ENCODE measurements around the gene DGCR8.

Gene DGCR8

DNA sequence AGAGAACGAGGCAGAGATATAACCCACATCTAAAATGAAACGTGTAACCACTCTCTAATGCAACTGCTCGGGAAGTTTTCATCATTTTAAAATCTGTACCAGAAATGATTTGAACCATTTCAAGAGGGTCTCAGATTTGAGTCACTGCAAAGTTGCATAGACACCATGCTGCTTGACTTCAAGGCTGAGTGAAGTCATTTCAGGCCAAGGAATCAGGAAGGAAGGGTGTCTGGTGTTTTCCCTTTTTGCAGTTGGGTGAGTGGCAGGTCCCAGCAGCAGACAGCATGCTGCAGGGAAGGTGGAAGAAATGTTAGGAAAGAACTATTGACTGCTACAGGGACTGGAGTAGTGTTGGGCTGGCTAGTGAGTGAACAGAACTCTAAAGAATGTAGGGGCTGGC, 42.6 kb upstream of the DGCR8 start:
- Histone ChIP-seq H3K27ac (ENCODE audit: low read depth, low read length) (no peak overlapping the region), H3K9ac (ENCODE audit: low read length in 5 of 5) (no peak overlapping the region), H3K4me3 (ENCODE audit: low read depth in 1 of 5, low read length in 5 of 5) (no peak overlapping the region), H3K27me3 (ENCODE audit: control insufficient read depth in 5 of 5, insufficient read depth in 4 of 5, low read length in 5 of 5) (no peaks in the 10 kb centered on the region), H3K36me3 (ENCODE audit: control insufficient read depth in 5 of 5, insufficient read depth in 5 of 5, low read length in 5 of 5) (peaks cover 0 to 62% (median 41%) of the 10 kb centered on the region in 5 donors), H3K4me1 (ENCODE audit: control insufficient read depth in 5 of 5, insufficient read depth in 5 of 5, low read length in 5 of 5) (peaks cover 5 to 32% (median 28%) of the 10 kb centered on the region in 5 donors), H3K9me3 (ENCODE audit: control insufficient read depth in 5 of 5, low read length in 5 of 5) (no peaks in the 10 kb centered on the region)

- H3K27ac ChIP-seq (ENCODE audit: low read depth, low read length) = no peak overlapping the region
- H3K27me3 ChIP-seq (ENCODE audit: control insufficient read depth in 5 of 5, insufficient read depth in 4 of 5, low read length in 5 of 5) = no peaks in the 10 kb centered on the region
- peaks cover under 1 to 20% (median 16%) of the 10 kb centered on the region in 5 donors for H3K4me1 ChIP-seq (ENCODE audit: control insufficient read depth in 5 of 5, insufficient read depth in 5 of 5, low read length in 5 of 5)
- no peak overlapping the region for H3K9ac ChIP-seq (ENCODE audit: low read length in 5 of 5)
- no peak overlapping the region for H3K4me3 ChIP-seq (ENCODE audit: low read depth in 1 of 5, low read length in 5 of 5)
- no peaks in the 10 kb centered on the region for H3K9me3 ChIP-seq (ENCODE audit: control insufficient read depth in 5 of 5, low read length in 5 of 5)
- H3K36me3 ChIP-seq (ENCODE audit: control insufficient read depth in 5 of 5, insufficient read depth in 5 of 5, low read length in 5 of 5) = peaks cover 0 to 66% (median 49%) of the 10 kb centered on the region in 5 donors
Observed at GRCh38 chr22:20038574-20038973, 41.5 kb upstream of the DGCR8 start.

DNA sequence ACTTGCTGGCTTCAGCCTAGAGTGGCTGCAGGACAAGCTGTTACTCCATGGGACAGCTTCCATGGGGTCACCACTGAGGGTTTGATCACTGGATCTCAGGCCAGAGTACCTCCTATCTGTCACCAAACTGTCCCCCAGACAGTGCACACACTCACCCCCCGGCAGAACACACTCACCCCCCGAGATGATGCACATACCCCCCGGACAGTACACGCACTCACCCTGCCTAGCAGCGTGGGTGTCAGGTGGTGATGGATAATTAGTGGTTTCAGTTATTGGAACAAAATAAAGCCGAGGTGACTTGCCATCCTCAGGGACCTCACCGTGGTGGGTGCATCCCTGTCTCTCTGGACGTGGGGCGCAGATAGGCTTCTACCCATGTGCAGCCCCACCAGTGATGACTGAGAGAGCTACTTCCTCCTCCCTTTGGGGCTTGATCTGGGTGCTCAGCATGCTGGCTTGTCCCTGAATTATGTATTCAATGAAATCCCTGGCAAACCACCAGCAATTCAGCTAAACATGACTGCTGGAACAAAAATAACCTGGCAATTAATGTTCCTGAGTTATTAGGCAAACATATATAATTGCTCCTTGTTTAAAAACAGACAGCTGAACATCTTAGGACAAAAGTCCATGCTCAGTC, 40.2 kb upstream of the DGCR8 start:
- H3K27me3 ChIP-seq (ENCODE audit: control insufficient read depth in 5 of 5, insufficient read depth in 4 of 5, low read length in 5 of 5) = no peaks in the 10 kb centered on the region
- H3K9ac ChIP-seq (ENCODE audit: low read length in 5 of 5) = no peak overlapping the region
- peaks cover 0 to 8% (median 6%) of the 10 kb centered on the region in 5 donors for H3K4me1 ChIP-seq (ENCODE audit: control insufficient read depth in 5 of 5, insufficient read depth in 5 of 5, low read length in 5 of 5)
- no peak overlapping the region for H3K27ac ChIP-seq (ENCODE audit: low read depth, low read length)
- H3K4me3 ChIP-seq (ENCODE audit: low read depth in 1 of 5, low read length in 5 of 5) = no peak overlapping the region
- peaks cover 0 to 75% (median 60%) of the 10 kb centered on the region in 5 donors for H3K36me3 ChIP-seq (ENCODE audit: control insufficient read depth in 5 of 5, insufficient read depth in 5 of 5, low read length in 5 of 5)
- H3K9me3 ChIP-seq (ENCODE audit: control insufficient read depth in 5 of 5, low read length in 5 of 5) = no peaks in the 10 kb centered on the region

GRCh38 chr22:20040327-20041200, 39.5 kb upstream of the DGCR8 start:
- H3K4me1 ChIP-seq (ENCODE audit: control insufficient read depth in 5 of 5, insufficient read depth in 5 of 5, low read length in 5 of 5) = peaks cover 0 to under 1% (median 0%) of the 10 kb centered on the region in 5 donors
- no peaks in the 10 kb centered on the region for H3K9me3 ChIP-seq (ENCODE audit: control insufficient read depth in 5 of 5, low read length in 5 of 5)
- no peak overlapping the region for H3K9ac ChIP-seq (ENCODE audit: low read length in 5 of 5)
- H3K27me3 ChIP-seq (ENCODE audit: control insufficient read depth in 5 of 5, insufficient read depth in 4 of 5, low read length in 5 of 5) = no peaks in the 10 kb centered on the region
- no peak overlapping the region for H3K27ac ChIP-seq (ENCODE audit: low read depth, low read length)
- no peak overlapping the region for H3K4me3 ChIP-seq (ENCODE audit: low read depth in 1 of 5, low read length in 5 of 5)
- peaks cover 0 to 79% (median 61%) of the 10 kb centered on the region in 5 donors for H3K36me3 ChIP-seq (ENCODE audit: control insufficient read depth in 5 of 5, insufficient read depth in 5 of 5, low read length in 5 of 5)

DNA sequence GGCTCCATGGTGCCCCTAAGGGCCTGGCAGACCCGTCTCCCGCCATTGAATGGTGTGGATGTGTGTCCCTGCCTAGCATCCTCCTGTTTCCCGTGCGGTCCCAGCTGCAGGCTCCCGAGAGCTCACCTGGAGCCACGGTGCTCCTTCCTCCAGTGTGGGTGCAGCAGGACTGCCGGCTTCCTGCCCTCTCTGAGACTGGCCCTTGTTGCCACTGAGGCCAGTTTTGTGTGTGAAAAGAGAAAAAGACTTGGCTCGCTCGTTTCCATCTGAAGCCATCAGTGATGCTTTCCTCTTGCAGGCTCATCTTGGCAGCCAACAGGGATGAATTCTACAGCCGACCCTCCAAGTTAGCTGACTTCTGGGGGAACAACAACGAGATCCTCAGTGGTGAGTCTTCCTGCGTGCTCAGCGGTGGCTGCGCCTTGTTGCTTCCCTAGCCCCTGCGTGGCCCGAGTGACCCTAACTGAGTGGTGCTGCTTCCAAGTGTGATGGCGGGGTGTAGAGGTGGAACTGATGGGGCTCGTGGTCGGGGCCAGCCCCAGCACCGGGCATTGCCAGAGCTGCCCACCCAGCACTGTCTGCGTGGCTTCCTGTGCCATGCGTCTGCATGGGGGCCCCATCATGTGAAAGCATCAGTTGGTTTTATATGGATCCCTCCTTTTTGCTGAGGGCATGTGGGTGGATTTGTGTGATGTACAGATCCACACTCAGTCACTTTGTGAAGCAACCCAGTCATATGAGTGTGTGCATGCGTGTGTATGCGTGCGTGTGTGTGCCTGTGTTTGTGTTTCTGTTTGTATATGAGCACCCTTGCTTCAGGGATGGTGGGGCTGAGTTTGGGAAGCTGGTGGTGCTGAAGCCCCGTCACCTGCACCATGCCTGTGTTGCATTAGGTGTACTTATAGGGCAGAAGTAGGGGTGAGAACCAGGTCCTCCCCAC, 36.7 kb upstream of the DGCR8 start:
- Histone ChIP-seq H3K9ac (ENCODE audit: low read length in 5 of 5) (no peak overlapping the region), H3K27me3 (ENCODE audit: control insufficient read depth in 5 of 5, insufficient read depth in 4 of 5, low read length in 5 of 5) (no peaks in the 10 kb centered on the region), H3K36me3 (ENCODE audit: control insufficient read depth in 5 of 5, insufficient read depth in 5 of 5, low read length in 5 of 5) (peaks cover 0 to 81% (median 47%) of the 10 kb centered on the region in 5 donors), H3K4me3 (ENCODE audit: low read depth in 1 of 5, low read length in 5 of 5) (no peak overlapping the region), H3K4me1 (ENCODE audit: control insufficient read depth in 5 of 5, insufficient read depth in 5 of 5, low read length in 5 of 5) (peaks cover 0 to 12% (median 5%) of the 10 kb centered on the region in 5 donors), H3K27ac (ENCODE audit: low read depth, low read length) (no peak overlapping the region), H3K9me3 (ENCODE audit: control insufficient read depth in 5 of 5, low read length in 5 of 5) (no peaks in the 10 kb centered on the region)

DNA sequence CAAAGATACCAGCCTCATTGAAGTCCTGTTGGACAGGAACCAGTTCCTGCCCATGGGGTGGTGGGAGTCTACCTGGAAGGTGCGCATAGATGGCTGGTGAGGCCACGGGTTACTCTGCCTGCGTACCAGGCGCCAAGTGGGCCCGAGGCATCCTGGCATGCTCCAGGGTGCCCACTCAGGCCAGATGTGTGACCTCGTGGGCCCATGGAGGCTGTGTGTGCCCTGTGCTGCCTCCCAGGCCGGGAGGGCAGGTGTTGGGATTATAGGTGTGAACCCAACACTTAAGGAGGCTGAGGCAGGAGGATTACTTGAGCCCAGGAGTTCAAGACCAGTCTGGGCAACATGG, 36.1 kb upstream of the DGCR8 start:
- Histone ChIP-seq H3K9ac (ENCODE audit: low read length in 5 of 5) (no peak overlapping the region), H3K4me1 (ENCODE audit: control insufficient read depth in 5 of 5, insufficient read depth in 5 of 5, low read length in 5 of 5) (peaks cover 0 to 12% (median 5%) of the 10 kb centered on the region in 5 donors), H3K36me3 (ENCODE audit: control insufficient read depth in 5 of 5, insufficient read depth in 5 of 5, low read length in 5 of 5) (peaks cover 0 to 76% (median 43%) of the 10 kb centered on the region in 5 donors), H3K27ac (ENCODE audit: low read depth, low read length) (no peak overlapping the region), H3K27me3 (ENCODE audit: control insufficient read depth in 5 of 5, insufficient read depth in 4 of 5, low read length in 5 of 5) (no peaks in the 10 kb centered on the region), H3K4me3 (ENCODE audit: low read depth in 1 of 5, low read length in 5 of 5) (no peak overlapping the region), H3K9me3 (ENCODE audit: control insufficient read depth in 5 of 5, low read length in 5 of 5) (no peaks in the 10 kb centered on the region)

GRCh38 chr22:20044495-20045151, 35.4 kb upstream of the DGCR8 start:
- peaks cover 0 to 12% (median 5%) of the 10 kb centered on the region in 5 donors for H3K4me1 ChIP-seq (ENCODE audit: control insufficient read depth in 5 of 5, insufficient read depth in 5 of 5, low read length in 5 of 5)
- no peak overlapping the region for H3K27ac ChIP-seq (ENCODE audit: low read depth, low read length)
- peaks cover 0 to 71% (median 43%) of the 10 kb centered on the region in 5 donors for H3K36me3 ChIP-seq (ENCODE audit: control insufficient read depth in 5 of 5, insufficient read depth in 5 of 5, low read length in 5 of 5)
- no peaks in the 10 kb centered on the region for H3K9me3 ChIP-seq (ENCODE audit: control insufficient read depth in 5 of 5, low read length in 5 of 5)
- H3K27me3 ChIP-seq (ENCODE audit: control insufficient read depth in 5 of 5, insufficient read depth in 4 of 5, low read length in 5 of 5) = no peaks in the 10 kb centered on the region
- H3K9ac ChIP-seq (ENCODE audit: low read length in 5 of 5) = no peak overlapping the region
- no peak overlapping the region for H3K4me3 ChIP-seq (ENCODE audit: low read depth in 1 of 5, low read length in 5 of 5)

- Histone ChIP-seq H3K9me3 (ENCODE audit: control insufficient read depth in 5 of 5, low read length in 5 of 5) (no peaks in the 10 kb centered on the region), H3K4me3 (ENCODE audit: low read depth in 1 of 5, low read length in 5 of 5) (no peak overlapping the region), H3K36me3 (ENCODE audit: control insufficient read depth in 5 of 5, insufficient read depth in 5 of 5, low read length in 5 of 5) (peaks cover 0 to 58% (median 31%) of the 10 kb centered on the region in 5 donors), H3K9ac (ENCODE audit: low read length in 5 of 5) (no peak overlapping the region), H3K27ac (ENCODE audit: low read depth, low read length) (no peak overlapping the region), H3K27me3 (ENCODE audit: control insufficient read depth in 5 of 5, insufficient read depth in 4 of 5, low read length in 5 of 5) (no peaks in the 10 kb centered on the region), H3K4me1 (ENCODE audit: control insufficient read depth in 5 of 5, insufficient read depth in 5 of 5, low read length in 5 of 5) (peaks cover 0 to 12% (median 5%) of the 10 kb centered on the region in 5 donors)
Observed at GRCh38 chr22:20046730-20047129, 33.3 kb upstream of the DGCR8 start.

- H3K4me1 ChIP-seq (ENCODE audit: control insufficient read depth in 5 of 5, insufficient read depth in 5 of 5, low read length in 5 of 5) = peaks cover 0 to 6% (median 0%) of the 10 kb centered on the region in 5 donors
- H3K9me3 ChIP-seq (ENCODE audit: control insufficient read depth in 5 of 5, low read length in 5 of 5) = no peaks in the 10 kb centered on the region
- no peak overlapping the region for H3K27ac ChIP-seq (ENCODE audit: low read depth, low read length)
- no peak overlapping the region for H3K9ac ChIP-seq (ENCODE audit: low read length in 5 of 5)
- no peak overlapping the region for H3K4me3 ChIP-seq (ENCODE audit: low read depth in 1 of 5, low read length in 5 of 5)
- H3K36me3 ChIP-seq (ENCODE audit: control insufficient read depth in 5 of 5, insufficient read depth in 5 of 5, low read length in 5 of 5) = peaks cover 0 to 69% (median 56%) of the 10 kb centered on the region in 5 donors
- no peaks in the 10 kb centered on the region for H3K27me3 ChIP-seq (ENCODE audit: control insufficient read depth in 5 of 5, insufficient read depth in 4 of 5, low read length in 5 of 5)
Observed at GRCh38 chr22:20051927-20052308, 28.1 kb upstream of the DGCR8 start.

All from subcutaneous abdominal adipose tissue (tissue), 5 donors.